GM10266 (cell line): ENCODE results near the gene NCBP2L.

Experiments used
- DNase-seq: peaks from one replicate; pipeline ENCODE4 v3.0.0; 2012; ENCODE audit errors: extremely low spot score
- TF ChIP-seq, protein P1 (sequence below): IDR thresholded peaks from 2 replicates; pipeline ENCODE4 v1.5.1; 2012; ENCODE audit warnings: mild to moderate bottlenecking, low read depth; ENCODE audit not compliant: control insufficient read depth, insufficient read depth; ENCODE audit errors: missing control alignments

The NCBP2L gene

DNA sequence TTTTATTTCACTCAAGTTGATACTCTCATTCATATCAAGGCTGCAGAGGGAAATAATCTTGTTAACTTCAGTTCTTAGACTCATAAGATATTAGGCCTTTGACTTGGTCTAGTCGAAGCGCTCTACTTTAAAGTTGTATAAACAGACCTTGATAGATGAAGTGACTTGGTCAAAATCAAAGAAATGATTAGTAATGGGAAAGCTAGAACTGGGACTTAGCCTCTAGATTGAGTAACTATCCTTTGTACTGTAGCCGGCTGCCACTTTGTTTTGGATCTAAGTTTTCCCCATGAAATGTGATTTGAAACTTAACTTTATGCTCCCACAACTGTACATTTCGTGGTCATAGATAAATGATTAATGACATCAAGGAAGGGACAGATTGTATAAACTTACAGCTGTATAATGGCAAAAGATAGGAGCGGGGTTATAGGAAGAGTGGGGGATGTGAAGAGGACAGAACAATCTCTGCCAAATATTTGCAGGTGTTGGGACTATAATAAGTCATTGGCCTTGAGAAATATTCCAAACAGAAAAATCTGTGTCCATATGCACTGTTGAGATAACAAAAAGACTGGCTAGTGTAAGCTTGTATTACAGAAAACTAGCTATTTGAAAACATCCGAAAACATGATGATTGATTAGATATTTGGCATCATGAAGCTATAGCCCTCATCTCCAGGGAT, 65.3 kb downstream of the NCBP2L start:
- no peak for DNase-seq
- TF ChIP-seq, protein P1, sequence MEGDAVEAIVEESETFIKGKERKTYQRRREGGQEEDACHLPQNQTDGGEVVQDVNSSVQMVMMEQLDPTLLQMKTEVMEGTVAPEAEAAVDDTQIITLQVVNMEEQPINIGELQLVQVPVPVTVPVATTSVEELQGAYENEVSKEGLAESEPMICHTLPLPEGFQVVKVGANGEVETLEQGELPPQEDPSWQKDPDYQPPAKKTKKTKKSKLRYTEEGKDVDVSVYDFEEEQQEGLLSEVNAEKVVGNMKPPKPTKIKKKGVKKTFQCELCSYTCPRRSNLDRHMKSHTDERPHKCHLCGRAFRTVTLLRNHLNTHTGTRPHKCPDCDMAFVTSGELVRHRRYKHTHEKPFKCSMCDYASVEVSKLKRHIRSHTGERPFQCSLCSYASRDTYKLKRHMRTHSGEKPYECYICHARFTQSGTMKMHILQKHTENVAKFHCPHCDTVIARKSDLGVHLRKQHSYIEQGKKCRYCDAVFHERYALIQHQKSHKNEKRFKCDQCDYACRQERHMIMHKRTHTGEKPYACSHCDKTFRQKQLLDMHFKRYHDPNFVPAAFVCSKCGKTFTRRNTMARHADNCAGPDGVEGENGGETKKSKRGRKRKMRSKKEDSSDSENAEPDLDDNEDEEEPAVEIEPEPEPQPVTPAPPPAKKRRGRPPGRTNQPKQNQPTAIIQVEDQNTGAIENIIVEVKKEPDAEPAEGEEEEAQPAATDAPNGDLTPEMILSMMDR = no peak
